ENCODE data around the gene HFM1.
"Not testable (repeated sequence)": the region's sequence is repeated elsewhere in the genome, so short reads cannot be mapped to it uniquely, and the experiment has no call there.

The HFM1 gene, protein sequence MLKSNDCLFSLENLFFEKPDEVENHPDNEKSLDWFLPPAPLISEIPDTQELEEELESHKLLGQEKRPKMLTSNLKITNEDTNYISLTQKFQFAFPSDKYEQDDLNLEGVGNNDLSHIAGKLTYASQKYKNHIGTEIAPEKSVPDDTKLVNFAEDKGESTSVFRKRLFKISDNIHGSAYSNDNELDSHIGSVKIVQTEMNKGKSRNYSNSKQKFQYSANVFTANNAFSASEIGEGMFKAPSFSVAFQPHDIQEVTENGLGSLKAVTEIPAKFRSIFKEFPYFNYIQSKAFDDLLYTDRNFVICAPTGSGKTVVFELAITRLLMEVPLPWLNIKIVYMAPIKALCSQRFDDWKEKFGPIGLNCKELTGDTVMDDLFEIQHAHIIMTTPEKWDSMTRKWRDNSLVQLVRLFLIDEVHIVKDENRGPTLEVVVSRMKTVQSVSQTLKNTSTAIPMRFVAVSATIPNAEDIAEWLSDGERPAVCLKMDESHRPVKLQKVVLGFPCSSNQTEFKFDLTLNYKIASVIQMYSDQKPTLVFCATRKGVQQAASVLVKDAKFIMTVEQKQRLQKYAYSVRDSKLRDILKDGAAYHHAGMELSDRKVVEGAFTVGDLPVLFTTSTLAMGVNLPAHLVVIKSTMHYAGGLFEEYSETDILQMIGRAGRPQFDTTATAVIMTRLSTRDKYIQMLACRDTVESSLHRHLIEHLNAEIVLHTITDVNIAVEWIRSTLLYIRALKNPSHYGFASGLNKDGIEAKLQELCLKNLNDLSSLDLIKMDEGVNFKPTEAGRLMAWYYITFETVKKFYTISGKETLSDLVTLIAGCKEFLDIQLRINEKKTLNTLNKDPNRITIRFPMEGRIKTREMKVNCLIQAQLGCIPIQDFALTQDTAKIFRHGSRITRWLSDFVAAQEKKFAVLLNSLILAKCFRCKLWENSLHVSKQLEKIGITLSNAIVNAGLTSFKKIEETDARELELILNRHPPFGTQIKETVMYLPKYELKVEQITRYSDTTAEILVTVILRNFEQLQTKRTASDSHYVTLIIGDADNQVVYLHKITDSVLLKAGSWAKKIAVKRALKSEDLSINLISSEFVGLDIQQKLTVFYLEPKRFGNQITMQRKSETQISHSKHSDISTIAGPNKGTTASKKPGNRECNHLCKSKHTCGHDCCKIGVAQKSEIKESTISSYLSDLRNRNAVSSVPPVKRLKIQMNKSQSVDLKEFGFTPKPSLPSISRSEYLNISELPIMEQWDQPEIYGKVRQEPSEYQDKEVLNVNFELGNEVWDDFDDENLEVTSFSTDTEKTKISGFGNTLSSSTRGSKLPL (N-terminal part only)

DNA sequence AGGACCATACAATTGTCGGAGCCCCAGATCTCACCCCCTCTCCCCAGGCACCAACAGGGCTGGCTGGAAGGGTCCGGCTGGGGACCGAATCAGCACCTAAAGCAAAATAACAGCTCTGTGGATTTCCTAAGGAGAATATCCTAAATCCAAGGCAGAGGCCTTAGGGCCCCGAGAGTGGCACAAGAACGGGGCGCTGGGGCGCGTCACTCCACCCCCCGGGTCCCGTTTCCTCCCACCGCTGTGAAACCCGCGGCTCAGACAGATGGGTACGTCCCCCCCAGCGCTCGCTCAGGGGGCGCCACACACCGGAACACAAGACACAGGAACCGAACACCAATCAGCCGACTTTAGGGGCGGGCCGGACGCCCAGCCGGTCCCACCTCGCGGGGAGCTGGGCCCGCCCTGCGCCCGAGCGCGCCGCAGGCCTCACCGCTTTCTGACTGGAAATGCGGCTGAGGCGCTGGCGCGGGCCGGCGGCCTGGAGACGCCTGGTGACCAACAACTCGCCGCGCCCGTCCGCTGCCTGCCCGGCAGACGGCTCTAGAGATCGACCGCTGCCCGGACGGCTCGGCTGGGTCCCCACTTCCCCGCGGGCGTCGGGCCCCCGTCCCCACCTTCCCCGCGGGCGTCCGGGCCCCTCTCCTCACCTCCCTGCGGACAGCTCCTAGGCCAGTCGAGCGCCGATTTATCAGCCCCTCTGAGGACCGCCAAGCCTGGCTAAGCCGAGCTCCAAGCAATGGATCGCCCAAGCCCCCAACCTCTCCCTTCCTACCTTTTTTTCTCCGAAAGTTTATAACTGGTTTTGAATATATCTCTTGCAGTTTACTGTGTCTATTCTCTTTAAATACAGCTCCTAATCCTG lies at the start of gene HFM1:
Gene HFM1 (minus strand): TSS at position 687 of the 862 bp plus-strand sequence. CDS start 3,755 bp downstream, outside the sequence.
- peak; percentile 28 for DNase-seq (ENCODE audit: low read depth)

DNA sequence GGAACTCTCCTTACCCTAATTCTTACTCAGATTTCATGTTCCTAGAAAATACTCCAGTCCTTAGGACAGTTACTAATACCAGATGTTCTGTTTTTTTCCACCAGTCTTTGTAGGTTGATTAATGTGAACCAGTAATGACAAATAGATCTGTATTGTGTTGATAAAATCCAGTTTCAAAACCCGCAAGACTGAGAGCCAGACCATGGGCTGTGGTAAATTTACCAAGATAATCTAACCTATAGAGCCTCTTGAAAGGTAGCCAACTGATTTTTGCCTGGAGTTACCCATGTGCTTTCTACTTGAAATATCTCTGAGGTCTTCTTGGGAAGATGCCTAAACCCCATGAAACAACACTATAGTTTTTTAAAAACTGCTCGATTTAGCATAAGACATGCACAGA lies 49.5 kb upstream of the HFM1 start:
- no peak for DNase-seq (ENCODE audit: low read depth)

DNA sequence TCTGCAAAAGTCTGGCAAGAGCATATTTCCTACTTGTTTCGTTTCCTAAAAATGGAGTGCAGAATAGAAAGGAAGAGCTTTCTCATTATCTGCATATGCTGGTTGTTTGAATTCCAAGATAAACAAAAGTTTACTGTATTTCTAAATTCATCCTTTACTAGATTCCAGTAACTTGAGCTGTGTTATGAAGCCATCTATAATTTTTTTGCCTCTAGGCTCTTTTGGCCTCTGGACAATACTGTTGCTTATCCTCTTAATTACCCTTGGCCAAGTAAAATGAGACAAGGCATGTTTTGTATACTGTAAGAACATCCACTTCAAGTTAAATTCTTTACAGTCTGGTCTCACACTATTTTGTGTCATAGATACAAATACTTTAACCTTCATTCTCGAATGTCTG lies 45.6 kb upstream of the HFM1 start:
- DNase-seq (ENCODE audit: low read depth) = no peak

DNA sequence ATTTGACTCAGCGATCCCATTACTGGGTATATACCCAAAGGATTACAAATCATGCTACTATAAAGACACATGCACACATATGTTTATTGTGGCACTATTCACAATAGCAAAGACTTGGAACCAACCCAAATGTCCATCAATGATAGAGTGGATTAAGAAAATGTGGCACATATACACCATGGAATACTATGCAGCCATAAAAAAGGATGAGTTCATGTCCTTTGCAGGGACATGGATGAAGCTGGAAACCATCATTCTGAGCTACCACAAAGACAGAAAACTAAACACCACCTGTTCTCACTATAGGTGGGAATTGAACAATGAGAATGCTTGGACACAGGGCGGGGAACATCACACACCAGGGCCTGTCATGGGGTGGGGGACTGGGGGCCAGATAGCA lies 43.1 kb upstream of the HFM1 start:
- not testable (repeated sequence) for DNase-seq (ENCODE audit: low read depth)

DNA sequence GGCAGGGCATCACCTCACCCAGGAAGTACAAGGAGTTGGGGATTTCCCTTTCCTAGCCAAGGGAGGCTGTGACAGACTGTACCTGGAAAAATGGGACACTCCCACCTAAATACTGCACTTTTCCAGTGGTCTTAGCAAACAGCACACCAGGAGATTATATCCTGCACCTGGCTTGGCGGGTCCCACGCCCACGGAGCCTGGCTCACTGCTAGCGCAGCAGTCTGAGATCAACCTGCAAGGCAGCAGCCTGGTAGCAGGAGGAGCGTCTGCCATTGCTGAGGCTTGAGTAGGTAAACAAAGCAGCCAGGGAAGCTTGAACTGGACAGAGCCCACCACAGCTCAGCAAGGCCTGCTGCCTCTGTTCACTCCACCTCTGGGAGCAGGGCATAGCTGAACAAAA lies 37.3 kb upstream of the HFM1 start:
- not testable (repeated sequence) for DNase-seq (ENCODE audit: low read depth)

DNA sequence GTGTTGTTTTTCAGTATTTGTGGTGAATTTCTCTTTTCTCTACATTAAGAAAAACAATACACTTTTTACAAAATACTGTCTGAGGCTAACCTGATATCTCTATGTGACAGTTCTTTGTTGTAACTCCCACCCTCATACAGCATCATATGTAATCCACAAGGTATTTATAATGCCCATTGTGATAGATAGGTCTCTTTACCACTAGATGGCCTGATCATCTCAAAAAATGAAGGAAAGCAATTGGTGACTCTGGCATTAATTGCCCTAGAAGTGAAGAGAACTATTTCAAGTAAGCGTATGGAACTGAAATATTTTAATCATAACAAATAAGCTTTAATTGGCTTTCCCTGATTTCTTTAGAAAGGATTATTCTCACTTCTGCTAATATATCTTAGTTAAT lies 36.2 kb upstream of the HFM1 start:
- DNase-seq (ENCODE audit: low read depth) = no peak

DNA sequence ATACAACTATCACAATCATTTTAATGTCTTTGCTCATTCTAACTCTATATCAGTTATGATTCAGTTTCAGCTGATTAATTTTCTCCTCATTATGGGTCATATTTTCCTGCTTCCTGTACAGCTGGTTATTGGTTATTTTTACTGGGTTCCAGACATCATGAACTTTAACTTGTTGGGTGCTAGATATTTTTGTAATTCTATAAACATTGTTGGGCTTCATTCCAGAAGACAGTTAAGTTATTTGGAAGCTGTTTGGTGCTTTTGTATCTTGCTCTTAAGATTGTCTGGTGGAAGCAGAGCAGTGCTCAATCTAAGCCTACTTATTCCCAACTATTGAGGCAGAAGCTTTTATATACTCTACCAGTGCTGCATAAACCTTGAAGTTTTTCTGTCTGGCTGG lies 34.4 kb upstream of the HFM1 start:
- no peak for DNase-seq (ENCODE audit: low read depth)

DNA sequence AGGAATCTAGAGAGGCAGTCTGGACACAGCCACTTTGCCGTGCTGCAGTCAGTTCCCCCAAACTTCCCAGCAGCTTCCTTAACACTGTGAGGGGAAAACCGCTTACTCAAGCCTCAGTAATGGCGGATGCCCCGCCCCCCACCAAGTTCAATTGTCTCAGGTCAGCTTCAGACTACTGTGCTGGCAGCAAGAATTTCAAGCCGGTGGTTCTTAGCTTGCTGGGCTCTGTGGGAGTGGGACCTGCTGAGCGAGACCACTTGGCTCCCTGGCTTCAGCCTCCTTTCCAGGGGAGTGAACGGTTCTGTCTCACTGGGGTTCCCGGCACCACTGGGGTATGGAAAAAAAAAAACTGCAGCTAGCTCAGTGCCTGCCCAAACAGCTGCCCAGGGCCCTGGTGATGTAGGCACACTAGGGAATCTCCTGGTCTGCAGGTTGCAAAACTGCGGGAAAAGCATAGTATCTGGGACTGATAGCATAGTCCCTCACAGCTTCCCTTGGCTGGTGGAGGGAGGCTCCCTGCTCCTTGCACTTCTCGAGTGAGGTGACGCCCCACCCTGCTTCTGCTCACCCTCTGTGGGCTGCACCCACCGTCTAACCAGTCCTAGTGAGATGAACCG lies 23.7 kb upstream of the HFM1 start:
- no peak for DNase-seq (ENCODE audit: low read depth)

DNA sequence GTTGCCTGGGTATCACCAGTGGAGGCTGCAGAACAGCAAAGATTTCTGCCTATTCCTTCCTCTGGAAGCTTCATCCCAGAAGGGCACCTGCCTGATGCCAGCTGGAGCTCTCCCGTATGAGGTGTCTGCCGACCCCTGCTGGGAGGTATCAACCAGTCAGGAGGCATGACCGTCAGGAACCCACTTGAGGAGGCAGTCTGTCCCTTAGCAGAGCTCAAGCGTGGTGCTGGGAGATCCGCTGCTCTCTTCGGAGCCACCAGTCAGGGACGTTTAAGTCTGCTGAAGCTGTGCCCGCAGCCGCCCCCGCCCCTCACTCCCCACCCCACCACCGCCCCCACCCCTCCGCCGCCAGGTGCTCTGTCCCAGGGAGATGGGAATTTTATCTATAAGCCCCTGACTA lies 23.1 kb upstream of the HFM1 start:
- no peak for DNase-seq (ENCODE audit: low read depth)

DNA sequence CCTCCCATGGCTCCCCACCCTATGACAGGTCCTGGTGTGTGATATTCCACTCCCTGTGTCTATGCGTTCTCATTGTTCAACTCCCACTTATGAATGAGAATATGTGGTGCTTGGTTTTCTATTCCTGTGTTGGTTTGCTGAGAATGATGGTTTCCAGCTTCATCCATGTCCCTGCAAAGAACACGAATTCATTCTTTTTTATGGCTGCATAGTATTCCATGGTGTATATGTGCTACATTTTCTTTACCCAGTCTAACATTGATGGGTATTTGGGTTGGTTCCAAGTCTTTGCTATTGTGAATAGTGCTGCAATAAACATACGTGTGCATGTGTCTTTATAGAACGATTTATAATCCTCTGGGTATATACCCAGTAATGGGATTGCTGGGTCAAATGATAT lies 17.9 kb upstream of the HFM1 start:
- DNase-seq (ENCODE audit: low read depth) = not testable (repeated sequence)

DNA sequence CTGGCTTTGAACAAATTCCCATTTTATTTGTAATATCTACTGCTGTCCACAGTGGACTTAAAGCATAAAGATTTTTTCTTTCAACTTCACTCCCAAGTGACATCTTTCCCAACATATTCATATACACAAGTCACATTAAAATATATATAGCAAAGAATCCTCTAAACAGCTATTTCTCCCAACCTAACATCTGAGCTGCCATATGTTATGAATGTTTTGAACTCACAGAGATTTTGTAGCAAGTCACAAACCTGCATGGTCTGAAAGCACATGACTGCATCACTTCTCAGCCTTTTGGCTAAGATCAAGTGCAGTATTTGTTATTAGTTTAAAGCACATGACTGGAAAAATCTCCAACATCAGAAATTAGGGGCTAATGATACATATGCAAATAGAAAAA lies 7.7 kb upstream of the HFM1 start:
- DNase-seq (ENCODE audit: low read depth) = no peak

DNA sequence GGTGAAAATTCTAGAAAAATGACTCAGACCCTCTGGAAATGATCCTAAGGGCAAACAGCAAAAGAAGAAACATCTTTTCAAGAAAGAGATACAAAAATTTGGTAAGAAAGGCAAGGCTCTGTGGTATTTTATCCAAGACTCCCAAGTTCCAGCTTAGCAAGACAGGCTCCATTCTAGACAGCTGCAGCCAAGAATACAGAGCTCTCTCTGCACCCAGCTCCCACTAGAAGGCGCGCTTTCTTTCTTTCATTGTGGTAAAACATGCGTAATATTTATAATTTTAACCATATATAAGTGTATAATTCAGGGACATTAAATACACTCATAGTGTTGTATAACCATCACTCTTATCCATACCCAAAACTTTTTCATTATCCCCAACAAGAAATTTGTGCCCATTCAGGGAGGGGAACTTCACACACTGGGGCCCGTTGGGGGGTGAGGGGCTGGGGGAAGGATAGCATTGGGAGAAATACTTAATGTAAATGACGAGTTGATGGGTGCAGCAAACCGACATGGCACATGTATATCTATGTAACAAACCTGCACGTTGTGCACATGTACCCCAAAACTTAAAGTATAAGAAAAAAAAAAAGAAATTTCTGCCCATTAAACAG lies 2.2 kb upstream of the HFM1 start:
- DNase-seq (ENCODE audit: low read depth) = no peak

DNA sequence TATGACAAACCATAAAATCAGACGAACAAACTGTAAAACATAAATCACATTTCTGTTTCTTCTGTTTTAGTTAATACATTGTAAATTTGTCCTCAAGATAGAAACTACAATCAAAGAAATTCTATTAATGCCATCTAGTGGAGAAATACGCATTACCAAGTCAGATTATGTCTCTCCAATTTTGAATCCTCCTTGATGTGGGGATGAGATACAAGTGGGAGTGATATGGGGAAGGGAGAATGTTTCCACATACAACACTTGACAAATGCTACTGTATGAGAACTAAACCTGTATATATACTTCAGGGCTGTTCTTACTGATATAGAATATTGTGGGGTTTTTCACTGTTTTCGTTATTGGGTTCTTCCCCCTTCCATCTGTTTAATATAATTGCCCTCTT lies 2.6 kb downstream of the HFM1 start:
- DNase-seq (ENCODE audit: low read depth) = no peak

DNA sequence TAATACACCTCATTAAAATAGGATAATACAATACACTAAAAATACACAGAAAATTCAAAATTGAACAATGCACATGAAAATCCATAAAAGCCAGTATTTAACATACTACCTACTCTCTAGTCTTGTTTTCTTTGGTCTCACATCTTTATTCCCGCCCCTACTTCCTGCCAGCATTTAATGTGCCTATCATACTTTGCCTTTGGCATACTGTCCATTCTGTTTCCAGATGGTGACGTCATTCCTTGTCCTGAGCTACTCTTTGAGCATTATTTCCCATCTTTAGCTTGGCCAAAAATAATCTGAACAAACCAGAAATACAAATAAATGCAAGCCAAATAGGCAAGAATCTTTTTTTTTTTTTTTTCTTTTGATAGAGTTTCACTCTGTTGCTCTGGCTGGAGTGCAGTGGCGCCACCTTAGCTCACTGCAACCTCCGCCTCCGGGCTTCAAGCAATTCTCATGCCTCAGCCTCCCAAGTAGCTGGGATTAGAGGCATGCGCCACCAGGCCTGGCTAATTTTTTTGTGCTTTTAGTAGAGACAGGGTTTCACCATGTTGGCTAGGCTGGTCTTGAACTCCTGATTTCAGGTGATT lies 4.4 kb downstream of the HFM1 start:
- DNase-seq (ENCODE audit: low read depth) = no peak

DNA sequence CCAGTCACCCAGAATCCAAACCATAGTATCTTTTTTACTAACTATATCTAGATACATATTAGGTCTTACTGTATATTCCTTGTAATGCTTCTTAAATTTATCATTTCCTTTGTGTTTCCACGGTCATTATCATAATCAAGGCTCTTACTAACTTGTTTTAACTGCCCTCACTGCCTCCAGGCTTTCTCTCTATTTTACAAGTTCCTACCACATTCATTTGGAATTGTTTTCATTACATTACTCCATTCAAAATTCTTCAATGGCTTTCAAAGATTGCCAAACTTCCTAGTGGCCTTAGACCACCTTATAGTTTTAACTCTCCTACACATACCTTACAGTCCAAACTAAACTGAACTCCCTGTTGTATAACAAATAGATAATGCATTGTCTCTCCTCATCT lies 6.3 kb downstream of the HFM1 start:
- DNase-seq (ENCODE audit: low read depth) = no peak

DNA sequence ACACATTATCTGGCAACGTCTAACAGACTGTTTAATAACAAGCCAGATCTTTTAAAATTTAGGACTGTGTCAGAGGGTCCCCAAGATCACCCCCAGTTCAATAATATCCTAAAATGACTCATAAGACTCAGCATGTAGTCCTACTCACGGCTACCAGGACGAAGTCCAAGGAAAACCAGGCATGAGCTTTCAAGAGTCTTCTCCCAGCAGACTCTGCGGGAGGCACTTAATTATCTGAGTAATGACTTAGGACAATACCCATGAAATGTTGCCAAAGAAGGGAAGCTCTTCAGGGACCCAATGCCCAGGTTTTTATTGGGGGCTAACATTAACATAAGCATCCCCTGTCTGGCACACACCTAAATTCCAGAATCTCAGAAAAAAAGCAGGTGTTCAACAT lies 7.0 kb downstream of the HFM1 start:
- DNase-seq (ENCODE audit: low read depth) = no peak

DNA sequence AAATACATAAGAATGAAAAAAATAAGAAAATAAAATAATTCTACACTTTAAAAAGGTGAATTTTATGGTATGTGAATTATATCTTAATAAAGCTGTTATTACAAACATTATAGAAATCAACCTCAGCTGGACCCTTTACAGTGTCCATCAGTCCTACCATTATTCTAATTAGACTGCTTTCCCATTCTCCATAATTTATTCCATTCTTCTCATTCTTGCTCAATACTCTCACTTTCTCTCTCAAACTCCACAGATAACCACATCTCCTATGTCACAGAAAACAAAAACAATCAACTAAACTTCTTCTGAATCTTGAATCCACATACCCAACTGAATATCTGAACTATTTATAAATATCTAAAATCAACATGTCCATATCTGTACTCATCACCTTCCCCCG lies 11.6 kb downstream of the HFM1 start:
- DNase-seq (ENCODE audit: low read depth) = no peak

DNA sequence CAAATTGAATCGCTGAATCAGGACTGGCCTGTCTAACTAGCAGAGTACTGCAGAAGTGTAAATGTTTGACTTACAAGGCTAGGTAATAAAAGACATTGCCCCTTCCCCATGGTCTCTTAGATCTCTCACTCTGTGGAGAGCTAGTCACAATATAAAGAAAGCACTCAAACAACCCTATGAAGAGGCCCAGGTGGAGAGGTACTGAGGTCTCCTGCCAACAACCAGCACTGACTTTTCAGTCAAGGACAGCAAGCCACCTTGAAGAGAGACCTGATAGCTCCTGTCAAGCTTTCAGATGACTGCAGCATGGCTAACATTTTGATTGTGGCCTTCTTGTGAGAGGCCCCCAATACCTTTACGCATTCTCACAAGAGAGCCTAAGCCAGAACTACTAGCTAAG lies 18.5 kb downstream of the HFM1 start:
- DNase-seq (ENCODE audit: low read depth) = no peak

DNA sequence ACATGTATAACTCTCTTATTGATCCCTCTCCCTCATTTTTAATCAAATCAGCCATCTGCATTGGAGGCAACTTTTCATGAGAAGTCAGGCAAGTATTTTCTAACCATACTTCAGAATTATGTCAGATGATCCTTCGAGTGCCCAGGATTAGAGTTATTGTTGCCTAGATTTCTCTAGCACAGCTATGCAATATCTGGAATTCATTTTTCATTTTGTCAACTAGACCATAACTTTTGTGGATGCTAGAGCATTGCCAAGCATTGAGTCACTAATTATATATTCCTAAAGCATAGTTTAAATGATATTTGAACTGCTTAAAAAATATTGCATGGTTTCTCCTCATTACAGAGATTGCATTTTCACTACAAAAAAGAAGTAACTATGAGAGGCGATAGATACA lies 21.2 kb downstream of the HFM1 start:
- DNase-seq (ENCODE audit: low read depth) = no peak

DNA sequence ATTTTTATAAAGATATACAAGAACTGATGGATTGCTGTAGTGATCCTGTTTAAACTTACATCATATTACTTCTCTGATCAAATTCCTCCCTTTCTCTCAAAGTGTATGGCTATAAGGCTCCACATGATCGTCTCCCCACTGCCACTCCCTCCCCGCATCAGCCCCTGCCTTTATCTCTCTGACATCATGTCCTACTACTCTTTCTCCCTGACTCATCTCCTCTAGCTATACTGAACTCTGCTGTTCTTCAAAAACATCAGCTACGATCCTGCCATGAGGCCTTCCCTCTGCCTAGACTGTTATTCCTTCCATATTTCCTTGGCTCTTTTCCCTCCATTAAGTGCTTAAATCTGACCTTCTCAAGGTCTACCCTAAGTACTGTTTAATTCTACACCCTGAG lies 22.8 kb downstream of the HFM1 start:
- no peak for DNase-seq (ENCODE audit: low read depth)
